HuH-7 (cell line): ENCODE results near the gene FAM98A.

Experiments
- DNase-seq: peaks from one replicate; pipeline ENCODE4 v3.0.0; 2011; ENCODE audit warnings: low spot score

The FAM98A gene

DNA sequence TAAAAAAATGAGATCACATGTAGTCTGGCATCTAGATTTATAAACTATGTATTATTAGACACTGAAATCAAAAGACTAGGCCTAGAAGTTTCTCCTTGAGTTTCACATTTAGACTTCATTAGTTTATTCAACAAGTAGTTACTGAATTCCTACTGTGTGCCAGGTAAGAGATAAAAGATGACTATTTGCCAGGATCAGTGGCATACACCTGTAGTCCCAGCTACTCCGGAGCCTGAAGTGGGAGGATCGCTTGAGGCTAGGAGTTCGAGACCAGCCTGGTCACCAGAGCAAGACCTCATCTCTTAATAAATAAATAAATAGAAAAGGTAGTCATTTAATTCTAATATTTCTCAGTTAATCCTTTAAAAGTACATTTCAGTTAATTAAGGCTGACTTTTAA, 2.1 kb downstream of the FAM98A start:
- DNase-seq, result no peak

DNA sequence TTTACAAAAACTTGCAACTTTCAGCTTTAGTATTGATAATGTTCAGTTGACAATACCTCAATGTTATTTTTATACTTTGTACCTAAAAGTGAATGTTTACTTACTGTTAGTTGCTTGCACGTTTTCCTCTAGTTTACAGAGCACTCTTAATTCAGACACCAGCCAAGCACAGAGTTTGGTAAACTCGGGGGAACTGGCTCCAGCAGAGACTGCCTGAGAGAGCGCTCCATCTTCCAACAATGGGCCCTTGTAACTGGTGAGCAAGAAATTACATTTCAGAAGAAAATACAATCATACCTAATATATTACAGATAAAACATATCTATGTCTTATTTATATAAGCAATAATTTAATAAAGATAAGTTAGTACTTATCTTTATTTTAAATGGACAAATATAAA, 3.7 kb downstream of the FAM98A start:
- DNase-seq, result no peak

DNA sequence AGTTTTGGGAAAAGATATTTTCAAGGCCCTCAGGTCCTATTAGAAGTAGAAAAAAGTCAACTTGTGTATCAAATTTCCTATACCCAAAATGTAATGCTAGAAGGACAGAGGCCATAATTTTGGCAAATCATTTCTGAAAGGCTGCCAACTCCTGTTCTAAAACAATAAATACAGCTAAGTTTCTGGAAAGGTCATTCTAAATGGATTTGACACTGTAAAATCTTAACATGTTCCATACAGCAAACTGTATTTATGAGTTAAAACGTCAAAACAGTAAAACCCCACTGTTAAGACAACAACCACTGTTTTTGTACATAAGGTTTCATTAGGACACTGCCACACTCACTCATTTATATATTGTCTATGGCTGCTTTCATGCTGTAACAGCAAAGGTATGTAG, 9.7 kb downstream of the FAM98A start:
- no peak for DNase-seq

DNA sequence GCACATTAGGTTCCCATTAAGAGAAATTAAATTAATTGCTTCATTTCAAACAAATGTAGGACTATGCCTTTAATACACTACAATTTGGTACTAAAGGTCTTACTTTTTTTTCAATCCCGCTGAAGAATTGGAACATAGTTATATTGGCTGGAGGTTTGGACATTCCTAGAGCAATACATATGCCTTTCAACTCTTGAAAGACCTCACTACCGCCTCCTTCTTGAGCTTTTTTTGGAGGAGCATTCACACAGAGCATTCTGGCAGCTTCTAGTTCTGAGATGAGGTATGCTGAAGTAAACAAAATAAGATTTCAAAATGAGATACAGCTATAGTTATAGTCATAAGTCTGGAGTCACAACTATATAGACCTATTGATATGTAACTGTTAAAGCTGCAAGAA, 10.9 kb downstream of the FAM98A start:
- no peak for DNase-seq

DNA sequence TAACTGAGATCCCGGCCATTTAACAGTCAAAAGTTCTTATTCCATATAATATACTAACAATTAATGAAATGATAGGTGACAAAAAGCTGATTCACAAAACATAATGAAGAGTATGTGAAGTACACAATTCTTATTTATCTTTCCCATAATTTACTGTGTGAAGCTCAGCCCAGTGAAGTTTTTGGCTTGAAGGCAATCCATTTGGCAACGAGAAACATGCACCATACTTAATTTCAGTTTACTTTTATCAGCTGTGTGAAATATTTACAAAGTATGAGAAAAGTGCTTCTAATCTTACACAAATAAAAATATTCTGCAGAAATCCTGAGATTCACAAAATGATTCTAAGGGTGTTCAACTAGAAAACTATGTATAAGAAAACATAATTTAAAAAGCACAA, 12.3 kb downstream of the FAM98A start:
- DNase-seq, result no peak

DNA sequence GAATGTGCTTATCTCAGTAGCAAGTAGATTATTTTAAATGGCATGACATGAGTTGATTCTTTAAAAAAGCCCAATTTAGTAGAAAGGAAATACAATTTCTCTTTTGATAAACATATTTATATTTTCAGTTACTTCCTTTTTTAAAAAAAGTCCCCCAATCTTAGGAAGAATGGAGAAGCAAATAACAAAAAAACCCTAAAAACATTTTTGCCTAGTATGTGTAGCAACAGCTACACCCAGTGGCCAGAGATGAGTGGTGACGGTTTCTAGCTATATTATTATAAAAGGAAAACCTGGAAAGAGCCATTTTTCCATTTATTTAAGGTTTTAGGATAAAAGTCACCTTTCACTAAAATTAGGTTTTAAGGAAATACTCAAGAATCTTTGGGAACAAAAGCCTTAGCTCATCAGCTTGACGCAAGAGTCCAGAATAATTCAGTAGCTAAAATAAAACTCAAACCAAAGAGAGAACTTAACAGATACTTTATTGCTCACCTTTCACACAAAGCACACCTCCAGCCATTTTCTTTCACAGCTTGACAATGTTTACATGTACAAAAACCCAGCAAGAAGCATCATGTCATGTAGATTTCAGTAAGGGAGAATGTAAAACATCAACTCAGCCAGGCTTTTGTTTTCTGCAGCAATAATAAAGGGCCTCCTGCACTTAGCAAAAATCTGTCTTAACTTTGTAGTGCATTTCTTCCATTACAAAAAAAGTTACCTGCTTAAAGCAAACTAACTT, 15.7 kb downstream of the FAM98A start:
- no peak for DNase-seq

DNA sequence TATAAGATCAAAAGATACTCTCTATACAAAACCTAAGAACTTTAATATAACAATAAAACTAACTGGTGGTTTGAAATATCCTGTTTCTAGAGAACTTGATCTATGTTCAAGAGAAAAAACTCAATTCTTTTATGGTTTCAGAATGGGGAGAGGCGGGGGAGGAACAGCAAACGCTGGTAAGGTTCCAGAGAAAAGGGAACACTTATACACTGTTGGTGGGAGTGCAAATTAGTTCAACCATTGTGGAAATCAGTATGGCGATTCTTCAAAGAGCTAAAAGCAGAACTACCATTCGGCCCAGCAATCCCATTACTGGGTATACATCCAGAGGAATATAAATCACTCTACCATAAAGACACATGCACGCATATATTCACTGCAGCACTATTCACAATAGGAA, 17.2 kb downstream of the FAM98A start:
- no peak for DNase-seq

DNA sequence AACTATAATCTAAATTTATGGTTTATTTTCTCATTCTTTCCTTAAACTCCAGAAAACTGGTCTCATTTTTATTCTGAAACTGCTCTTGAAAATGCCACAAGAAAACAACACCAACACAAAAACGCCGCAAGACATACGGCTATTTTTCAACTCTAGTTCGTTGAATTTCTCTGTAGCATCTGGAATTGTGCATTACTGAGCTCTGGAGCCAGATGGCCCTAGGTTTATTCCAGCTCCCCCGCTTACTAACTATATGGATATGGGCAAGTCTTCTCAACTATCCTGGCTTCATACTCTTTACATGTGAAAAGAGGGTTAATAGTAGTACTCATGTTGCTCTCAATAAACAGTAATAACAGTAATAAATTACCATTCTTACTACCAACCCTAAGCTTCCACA, 19.9 kb downstream of the FAM98A start:
- no peak for DNase-seq

DNA sequence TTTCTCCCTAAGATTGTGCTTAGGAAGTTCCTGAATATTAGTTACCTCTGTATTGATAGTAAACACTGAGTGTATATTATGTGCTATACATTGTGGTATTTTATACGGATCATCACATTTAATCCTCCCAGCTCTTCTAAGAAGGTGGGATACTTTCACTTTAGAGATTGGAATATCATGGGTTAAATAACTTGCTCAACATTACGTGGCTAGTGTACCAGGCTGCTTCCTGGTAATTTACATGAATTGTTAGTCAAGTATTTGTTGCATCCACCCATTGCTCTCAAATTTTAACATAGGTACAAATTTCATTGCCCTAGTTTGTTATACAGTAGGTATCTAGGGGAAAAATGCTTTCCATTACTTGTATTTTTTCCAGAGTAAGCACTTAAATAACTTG, 21.4 kb downstream of the FAM98A start:
- no peak for DNase-seq

DNA sequence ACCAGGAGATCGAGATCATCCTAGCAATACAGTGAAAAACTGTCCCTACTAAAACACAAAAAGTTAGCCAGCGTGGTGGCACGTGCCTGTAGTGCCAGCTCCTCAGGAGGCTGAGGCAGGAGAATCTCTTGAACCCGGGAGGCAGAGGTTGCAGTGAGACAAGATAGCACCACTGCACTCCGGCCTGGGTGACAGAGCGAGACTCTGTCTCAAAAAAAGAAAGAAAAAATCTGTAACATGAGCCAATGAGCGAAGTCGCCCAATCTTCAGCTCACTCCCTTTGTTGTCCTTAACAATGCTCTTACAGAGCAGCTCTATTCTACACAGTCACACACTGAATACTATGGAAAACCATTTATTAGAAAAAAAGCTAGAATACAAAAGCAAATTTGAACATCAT, 22.0 kb downstream of the FAM98A start:
- no peak for DNase-seq

DNA sequence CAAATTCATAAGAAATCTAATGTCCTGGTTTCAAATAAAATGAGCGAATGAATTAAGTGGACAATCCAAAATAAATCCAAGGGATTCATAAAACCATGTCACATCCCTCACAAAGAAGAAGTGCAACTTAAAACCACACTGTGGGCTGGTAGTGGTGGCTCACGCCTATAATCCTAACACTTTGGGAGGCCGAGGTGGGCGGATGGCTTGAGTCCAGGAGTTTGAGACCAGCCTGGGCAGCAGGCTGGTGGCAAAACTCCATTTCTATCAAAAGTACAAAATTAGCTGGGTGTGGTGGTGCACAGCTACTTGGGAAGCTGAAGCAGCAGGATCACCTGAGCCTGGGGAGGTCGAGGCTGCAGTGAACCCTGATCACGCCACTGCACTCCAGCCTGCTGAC, 25.4 kb downstream of the FAM98A start:
- DNase-seq, result no peak

DNA sequence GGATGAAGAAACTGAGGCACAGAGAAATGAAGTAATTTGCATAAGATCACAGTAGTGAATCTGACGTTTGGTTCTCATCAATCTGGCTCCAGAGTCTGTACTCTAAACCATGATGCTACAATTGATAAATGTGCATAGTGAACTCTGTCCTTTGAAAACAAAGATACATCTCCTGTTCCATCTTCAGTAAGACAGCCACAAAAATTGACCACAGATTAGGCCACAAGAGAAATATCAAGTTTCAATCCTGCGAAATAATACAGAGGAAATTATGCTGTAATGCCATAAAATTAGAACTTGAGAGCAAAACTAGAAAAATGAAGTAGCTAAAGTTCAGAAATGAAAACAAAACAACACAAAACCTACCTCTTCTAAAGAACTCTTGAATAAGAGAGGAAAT, 28.4 kb downstream of the FAM98A start:
- DNase-seq, result no peak

DNA sequence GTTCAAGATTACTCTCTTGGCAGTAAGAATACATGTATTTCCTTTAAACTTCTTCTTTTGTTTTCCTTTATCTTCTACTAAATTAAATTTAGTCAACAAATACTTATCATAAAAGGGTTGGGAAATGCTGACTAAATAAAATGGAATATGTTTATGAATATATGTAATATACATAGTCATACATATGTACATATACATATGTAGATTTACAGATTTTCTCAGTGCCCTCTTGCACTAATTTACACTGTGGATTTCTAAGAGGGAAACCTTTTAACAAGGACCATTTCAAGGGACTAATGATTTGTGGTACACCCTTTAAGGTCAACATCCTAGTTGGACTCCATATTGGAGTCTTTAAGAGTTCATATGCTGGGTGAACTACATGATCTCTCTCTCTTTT, 37.2 kb downstream of the FAM98A start:
- no peak for DNase-seq

DNA sequence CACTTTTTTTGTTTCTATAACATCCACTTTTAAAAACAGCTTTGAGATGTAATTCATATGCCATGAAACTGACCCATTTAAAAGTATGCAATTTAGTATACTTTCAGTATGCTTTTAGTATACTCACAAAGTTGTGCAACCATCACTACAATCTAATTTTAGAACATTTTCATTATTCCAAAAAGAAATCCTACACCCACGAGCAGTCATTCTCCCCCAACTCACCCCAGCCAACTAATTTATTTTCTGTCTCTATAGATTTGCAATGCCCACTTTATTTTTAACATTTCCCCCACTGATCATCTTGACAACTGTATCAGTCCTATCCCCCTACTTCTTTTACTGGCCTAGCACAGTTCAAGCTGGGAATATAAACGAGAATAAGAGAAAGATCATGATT, 39.1 kb downstream of the FAM98A start:
- no peak for DNase-seq

DNA sequence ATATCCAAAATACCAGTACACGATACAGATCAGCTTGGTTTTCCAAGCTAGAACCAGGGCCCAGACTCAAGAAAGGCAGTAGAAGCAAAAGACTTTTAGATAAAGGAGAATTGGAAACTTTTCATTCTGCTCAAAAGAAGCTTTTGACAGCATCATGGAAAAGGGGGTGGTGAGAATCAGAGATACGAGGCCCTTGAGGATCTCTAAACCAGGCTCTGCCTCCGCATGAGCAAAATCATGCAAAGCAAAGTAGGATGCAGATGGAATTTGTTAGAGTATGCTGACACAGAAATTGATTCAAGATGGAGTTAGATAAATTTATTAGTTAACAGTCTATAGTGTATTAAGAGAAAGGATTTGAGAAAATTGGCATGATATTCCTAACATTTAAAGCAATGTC, 39.8 kb downstream of the FAM98A start:
- DNase-seq, result no peak

DNA sequence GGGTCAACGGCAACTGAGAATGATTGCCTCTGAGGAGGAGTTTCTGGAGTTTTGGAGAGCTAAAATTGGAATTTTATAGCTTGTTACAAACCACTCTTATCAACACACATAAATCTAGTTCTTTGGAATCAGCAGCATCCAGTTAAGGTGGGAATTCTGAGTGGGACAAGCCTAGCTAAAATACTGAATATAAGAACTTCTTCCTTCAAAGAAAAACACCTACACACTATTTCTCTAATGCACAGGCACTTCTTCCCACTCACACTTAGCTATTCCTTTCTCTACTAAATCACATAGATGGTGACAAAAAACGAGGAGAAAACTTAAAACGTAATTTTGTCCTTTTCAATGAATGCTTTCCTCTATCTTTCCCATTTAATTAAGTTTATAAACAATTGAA, 43.4 kb downstream of the FAM98A start:
- DNase-seq, result no peak

DNA sequence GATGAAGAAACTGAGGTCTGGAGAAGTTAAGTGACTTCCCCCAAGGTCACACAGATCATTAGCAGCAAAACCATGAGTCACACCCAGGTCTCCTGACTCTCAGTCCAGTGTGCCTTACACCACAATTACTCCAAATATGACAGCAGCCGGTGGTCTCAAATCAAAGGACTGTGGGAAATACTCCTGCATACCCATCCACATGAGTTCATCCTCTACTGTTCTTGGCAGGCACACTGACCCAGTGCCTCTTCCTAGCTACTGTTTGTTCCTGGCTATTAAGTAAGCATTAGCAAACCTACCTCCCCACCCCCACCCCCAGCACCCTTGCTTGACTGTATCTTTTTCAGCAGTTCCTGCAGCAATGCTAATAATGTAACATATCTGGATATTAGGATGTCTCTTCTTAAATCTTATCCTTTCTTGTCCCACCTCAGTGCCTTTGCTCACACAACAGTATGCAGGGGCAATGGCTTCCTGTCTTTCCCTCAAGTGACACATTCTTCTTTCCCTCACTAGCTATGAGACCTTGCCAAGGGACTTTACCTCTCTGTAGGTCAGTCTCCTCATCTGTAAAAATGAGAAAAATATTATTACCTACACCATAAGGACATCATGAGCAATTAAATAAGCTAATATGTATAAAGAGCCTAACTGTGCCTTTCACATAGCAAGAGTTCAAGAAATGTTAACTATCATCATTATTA, 46.2 kb downstream of the FAM98A start:
- DNase-seq, result peak; percentile 12

DNA sequence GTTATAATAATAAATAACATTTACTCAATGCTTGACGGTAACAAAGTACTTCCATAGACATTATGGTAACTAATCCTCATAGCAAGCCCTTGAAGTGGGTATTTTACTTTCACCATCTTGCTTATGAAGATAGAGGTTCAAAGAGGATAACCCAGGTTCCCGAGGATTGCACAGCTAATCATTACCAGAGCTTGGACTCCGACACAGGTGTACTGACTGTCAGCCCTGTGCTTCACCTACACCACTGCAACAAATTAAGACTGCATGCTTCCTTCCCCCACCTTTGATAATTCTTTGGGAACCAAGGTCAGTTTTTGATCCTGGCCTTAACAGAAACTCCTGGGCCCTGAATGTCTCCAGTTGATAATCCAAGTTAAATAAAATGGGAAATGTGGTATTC, 48.9 kb downstream of the FAM98A start:
- DNase-seq, result no peak

DNA sequence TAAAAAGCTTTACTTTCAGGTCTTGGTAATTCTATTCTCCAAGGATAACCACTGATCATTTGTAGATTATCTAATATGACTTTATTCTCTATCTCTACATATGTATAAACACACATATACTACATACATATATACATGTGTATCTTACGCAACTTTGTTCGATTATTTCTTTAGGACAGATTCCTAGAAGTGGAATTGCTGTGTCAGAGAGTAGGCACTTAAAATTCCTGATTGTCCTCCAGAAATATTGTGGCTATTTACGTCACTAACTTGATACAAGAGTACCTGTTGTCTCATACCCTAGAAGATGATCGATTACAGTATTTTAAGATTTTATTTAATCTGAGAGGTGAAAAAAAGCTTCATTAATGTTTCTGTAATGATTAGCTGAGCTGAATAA, 57.9 kb downstream of the FAM98A start:
- DNase-seq, result no peak

DNA sequence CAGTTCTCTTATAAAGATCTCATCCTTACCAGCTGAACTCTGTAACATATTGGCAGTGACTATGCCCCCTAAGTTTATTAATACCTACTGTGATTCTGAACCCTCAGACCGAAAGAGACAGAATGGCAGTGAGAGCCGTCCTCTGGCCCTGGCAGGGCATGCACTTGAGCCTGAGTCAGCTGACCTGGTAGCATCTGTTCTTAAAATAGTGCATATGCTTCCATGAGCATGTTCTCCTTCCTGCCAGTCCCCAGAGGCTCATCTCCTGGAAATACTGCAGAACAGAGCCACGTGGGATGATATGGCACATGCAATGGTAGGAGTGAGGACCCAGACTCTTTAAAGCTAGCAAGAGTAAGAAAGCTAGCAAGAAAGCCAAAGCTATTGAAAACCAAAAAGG, 63.7 kb downstream of the FAM98A start:
- DNase-seq, result no peak
